H9 (cell line): ENCODE results near the gene NKD2. TPM values are rescaled to one million over a fixed set of nuclear protein-coding genes. Genes with fewer than 3 reads are reported as not detected.

Experiments
- DNase-seq: peaks from one replicate; pipeline ENCODE4 v3.0.0-alpha.2; 2017
- H2AFZ ChIP-seq: one replicate; pipeline ENCODE4 v1.6.1; 2013; ENCODE audit warnings: mild to moderate bottlenecking, low read length, control low read depth, moderate library complexity
- H2AK5ac ChIP-seq: 2 replicates; pipeline ENCODE4 v1.6.1; 2013; ENCODE audit warnings: low read length, control low read depth, mixed read lengths; ENCODE audit not compliant: insufficient read length
- H2BK120ac ChIP-seq: one replicate; pipeline ENCODE4 v1.6.1; 2013; ENCODE audit warnings: low read depth, mild to moderate bottlenecking, low read length, control low read depth, inconsistent platforms; ENCODE audit not compliant: poor library complexity, severe bottlenecking
- H2BK12ac ChIP-seq: 2 replicates; pipeline ENCODE4 v1.6.1; 2013; ENCODE audit warnings: low read length, control low read depth, mixed read lengths, low read depth; ENCODE audit not compliant: insufficient read length
- H2BK15ac ChIP-seq: 2 replicates; pipeline ENCODE4 v1.6.1; 2013; ENCODE audit warnings: low read depth, low read length, control low read depth
- H2BK20ac ChIP-seq: one replicate; pipeline ENCODE4 v1.6.1; 2013; ENCODE audit warnings: low read depth, mild to moderate bottlenecking, low read length, control low read depth, inconsistent platforms; ENCODE audit not compliant: poor library complexity, severe bottlenecking
- H2BK5ac ChIP-seq: 2 replicates; pipeline ENCODE4 v1.6.1; 2013; ENCODE audit warnings: low read length, control low read depth, mixed read lengths; ENCODE audit not compliant: insufficient read length
- H3K14ac ChIP-seq: 2 replicates; pipeline ENCODE4 v1.6.1; 2013; ENCODE audit warnings: low read length, control low read depth; ENCODE audit not compliant: insufficient read depth
- H3K18ac ChIP-seq: 2 replicates; pipeline ENCODE4 v1.6.1; 2013; ENCODE audit warnings: low read depth, mild to moderate bottlenecking, mixed read lengths, low read length, control low read depth; ENCODE audit not compliant: insufficient read length
- H3K23ac ChIP-seq: 2 replicates; pipeline ENCODE4 v1.6.1; 2013; ENCODE audit warnings: low read length, control low read depth, mixed read lengths, low read depth; ENCODE audit not compliant: insufficient read length
- H3K23me2 ChIP-seq: 2 replicates; pipeline ENCODE4 v1.6.1; 2013; ENCODE audit warnings: low read depth, mild to moderate bottlenecking, mixed read lengths, low read length, control low read depth; ENCODE audit not compliant: insufficient read length, poor library complexity, severe bottlenecking
- H3K27ac ChIP-seq: 2 replicates; pipeline ENCODE4 v1.5.1; 2013; ENCODE audit warnings: low read length, control low read depth, mixed read lengths, low read depth; ENCODE audit not compliant: insufficient read length
- H3K27me3 ChIP-seq: 2 replicates; pipeline ENCODE4 v1.6.1; 2013; ENCODE audit warnings: low read length, control low read depth, inconsistent platforms; ENCODE audit not compliant: insufficient read depth
- H3K4ac ChIP-seq: 2 replicates; pipeline ENCODE4 v1.6.1; 2013; ENCODE audit warnings: low read depth, mild to moderate bottlenecking, control low read depth, inconsistent platforms, low read length, moderate library complexity
- H3K4me1 ChIP-seq: 2 replicates; pipeline ENCODE4 v1.6.1; 2013; ENCODE audit warnings: low read length, control low read depth, inconsistent platforms; ENCODE audit not compliant: insufficient read depth
- H3K4me2 ChIP-seq: 2 replicates; pipeline ENCODE4 v1.6.1; 2013; ENCODE audit warnings: low read length, control low read depth, mixed read lengths; ENCODE audit not compliant: insufficient read length, insufficient read depth
- H3K56ac ChIP-seq: 2 replicates; pipeline ENCODE4 v1.6.1; 2013; ENCODE audit warnings: low read depth, mild to moderate bottlenecking, mixed read lengths, low read length, control low read depth; ENCODE audit not compliant: insufficient read length
- H3K79me1 ChIP-seq: 2 replicates; pipeline ENCODE4 v1.6.1; 2013; ENCODE audit warnings: low read depth, mild to moderate bottlenecking, moderate library complexity, low read length, control low read depth, inconsistent platforms; ENCODE audit not compliant: insufficient read depth, poor library complexity, severe bottlenecking
- H3K79me2 ChIP-seq: 2 replicates; pipeline ENCODE4 v1.6.1; 2013; ENCODE audit warnings: low read length, control low read depth, inconsistent platforms; ENCODE audit not compliant: insufficient read depth
- H3K9ac ChIP-seq: 2 replicates; pipeline ENCODE4 v1.6.1; 2013; ENCODE audit warnings: low read length, control low read depth, mixed read lengths; ENCODE audit not compliant: insufficient read length; ENCODE audit errors: extremely low read depth
- H3K9me3 ChIP-seq: one replicate; pipeline ENCODE4 v1.6.1; 2013; ENCODE audit warnings: low read depth, low read length, inconsistent platforms; ENCODE audit not compliant: control insufficient read depth
- H3T11ph ChIP-seq: one replicate; pipeline ENCODE4 v1.6.1; 2013; ENCODE audit warnings: mild to moderate bottlenecking, low read length, control low read depth, inconsistent platforms
- H4K20me1 ChIP-seq: one replicate; pipeline ENCODE4 v1.6.1; 2013; ENCODE audit not compliant: control insufficient read depth, insufficient read length, insufficient read depth
- H4K5ac ChIP-seq: 2 replicates; pipeline ENCODE4 v1.6.1; 2013; ENCODE audit warnings: low read depth, mild to moderate bottlenecking, mixed read lengths, low read length, control low read depth; ENCODE audit not compliant: insufficient read length
- H4K8ac ChIP-seq: replicated peaks from 2 replicates; pipeline ENCODE4 v1.6.1; 2013; ENCODE audit warnings: low read length, control low read depth, mixed read lengths, low read depth; ENCODE audit not compliant: insufficient read length
- H4K91ac ChIP-seq: 2 replicates; pipeline ENCODE4 v1.6.1; 2013; ENCODE audit warnings: low read depth, mild to moderate bottlenecking, moderate library complexity, mixed read lengths, low read length, control low read depth; ENCODE audit not compliant: insufficient read length
- H3K27ac Mint-ChIP-seq, 3 experiments: 2 replicates in 2 of 3; 3 replicates in 1 of 3; pipeline ENCODE4 v1.8.0; 2020 to 2021; ENCODE audit warnings: mixed read lengths in 3 of 3, mild to moderate bottlenecking in 1 of 3, moderate library complexity in 1 of 3
- H3K27me3 Mint-ChIP-seq: 2 replicates; pipeline ENCODE4 v1.8.0; 2021; ENCODE audit warnings: low read depth, mild to moderate bottlenecking, moderate library complexity, mixed read lengths
- H3K36me3 Mint-ChIP-seq, 3 experiments: 2 replicates in 2 of 3; 3 replicates in 1 of 3; pipeline ENCODE4 v1.8.0; 2020 to 2021; ENCODE audit warnings: low read depth in 3 of 3, mixed read lengths in 3 of 3; ENCODE audit not compliant: insufficient read depth in 1 of 3
- H3K4me1 Mint-ChIP-seq, 2 experiments: 2 replicates each; pipeline ENCODE4 v1.8.0; 2020; ENCODE audit warnings: mixed read lengths in 2 of 2
- H3K4me3 Mint-ChIP-seq, 2 experiments: 2 replicates in 1 of 2; 3 replicates in 1 of 2; pipeline ENCODE4 v1.8.0; 2020 to 2021; ENCODE audit warnings: mild to moderate bottlenecking in 2 of 2, mixed read lengths in 2 of 2, moderate library complexity in 1 of 2
- H3K9me3 Mint-ChIP-seq, 2 experiments: 2 replicates in 1 of 2; 3 replicates in 1 of 2; pipeline ENCODE4 v1.8.0; 2020; ENCODE audit warnings: mild to moderate bottlenecking in 2 of 2, mixed read lengths in 2 of 2, moderate library complexity in 1 of 2
- CTCF ChIP-seq: fragments of 200-600 bp; sonication (generic); conservative IDR thresholded peaks from 3 replicates; pipeline ENCODE4 v1.8.0; 2021; ENCODE audit warnings: antibody characterized with exemption, mild to moderate bottlenecking
- WGBS: extraction: QIAGEN DNeasy Blood & Tissue Kit; methylation state at CpG from one replicate; pipeline ENCODE4 v1.1.7; 2013; ENCODE audit warnings: missing lambda C conversion rate, low lambda C conversion rate, mixed read lengths; ENCODE audit not compliant: insufficient read length; ENCODE audit errors: extremely low coverage; 5-methylcytosine and 5-hydroxymethylcytosine counted together
- total RNA-seq: library from RNA; stranded (reverse); gene quantifications from 2 replicates; pipeline ENCODE4 v1.2.1, GENCODE V29; 2021

Gene NKD2
- total RNA-seq, 1 experiment from 2014 or later, result 7.3 TPM

GRCh38 chr5:1026700-1027621 is 18.4 kb downstream of the NKD2 start:
- Histone ChIP-seq H2BK20ac (no peak overlapping the region), H3K79me1 (no peaks in the 10 kb centered on the region), H3K23me2 (no peaks in the 10 kb centered on the region), H3K4ac (no peak overlapping the region), H3K18ac (no peak overlapping the region), H3K23ac (no peak overlapping the region), H2BK120ac (no peak overlapping the region), H2AFZ (no peak overlapping the region), H4K8ac (no peak overlapping the region), H4K91ac (no peak overlapping the region), H3K9me3 (no peaks in the 10 kb centered on the region), H2BK12ac (no peak overlapping the region), H3K56ac (no peak overlapping the region), H3T11ph (no peak overlapping the region), H2BK5ac (no peak overlapping the region), H3K9ac (no peak overlapping the region), H4K5ac (no peak overlapping the region), H2AK5ac (no peak overlapping the region), H3K27me3 (no peaks in the 10 kb centered on the region), H2BK15ac (no peak overlapping the region), H4K20me1 (no peaks in the 10 kb centered on the region), H3K14ac (peak overlapping the region; percentile 8; the same call in 1 of the 2 replicates), H3K4me2 (no peak overlapping the region), H3K27ac (no peak overlapping the region), H3K4me1 (no peaks in the 10 kb centered on the region), H3K79me2 (no peaks in the 10 kb centered on the region)
- no peak for TF ChIP-seq CTCF
- Mint-ChIP-seq H3K9me3 (no peaks in the 10 kb centered on the region), H3K27me3 (no peaks in the 10 kb centered on the region), H3K4me3 (no peak overlapping the region), H3K27ac (no peak overlapping the region; a peak in 1 of 7 replicates), H3K36me3 (no peaks in the 10 kb centered on the region), H3K4me1 (peaks cover 0 to 8% of the 10 kb centered on the region in 2 experiments; a peak in 1 of 4 replicates)
- DNase-seq, result no peak
- WGBS, result no CpG with 5 or more reads among the region's 29 CpGs
